Retinal pigment epithelial cell (primary cell): Measurements from ENCODE around the gene ATP9B.

ENCODE experiments used
- DNase-seq: peaks from one replicate; pipeline ENCODE4 v3.0.0-alpha.2; 2010; ENCODE audit warnings: low read depth
- H3K4me3 ChIP-seq: 2 replicates; pipeline ENCODE4 v1.5.1; 2011; ENCODE audit warnings: mild to moderate bottlenecking, low read length, control low read depth, moderate library complexity
- TF ChIP-seq, protein P1 (sequence below): conservative IDR thresholded peaks from 2 replicates; pipeline ENCODE4 v1.5.1; 2011; ENCODE audit warnings: low read depth, low read length, control low read depth, inconsistent platforms

The ATP9B gene

GRCh38 chr18:79195716-79196683 lies 126.8 kb downstream of the ATP9B start:
- no peak overlapping the region for H3K4me3 ChIP-seq
- TF ChIP-seq, protein P1, sequence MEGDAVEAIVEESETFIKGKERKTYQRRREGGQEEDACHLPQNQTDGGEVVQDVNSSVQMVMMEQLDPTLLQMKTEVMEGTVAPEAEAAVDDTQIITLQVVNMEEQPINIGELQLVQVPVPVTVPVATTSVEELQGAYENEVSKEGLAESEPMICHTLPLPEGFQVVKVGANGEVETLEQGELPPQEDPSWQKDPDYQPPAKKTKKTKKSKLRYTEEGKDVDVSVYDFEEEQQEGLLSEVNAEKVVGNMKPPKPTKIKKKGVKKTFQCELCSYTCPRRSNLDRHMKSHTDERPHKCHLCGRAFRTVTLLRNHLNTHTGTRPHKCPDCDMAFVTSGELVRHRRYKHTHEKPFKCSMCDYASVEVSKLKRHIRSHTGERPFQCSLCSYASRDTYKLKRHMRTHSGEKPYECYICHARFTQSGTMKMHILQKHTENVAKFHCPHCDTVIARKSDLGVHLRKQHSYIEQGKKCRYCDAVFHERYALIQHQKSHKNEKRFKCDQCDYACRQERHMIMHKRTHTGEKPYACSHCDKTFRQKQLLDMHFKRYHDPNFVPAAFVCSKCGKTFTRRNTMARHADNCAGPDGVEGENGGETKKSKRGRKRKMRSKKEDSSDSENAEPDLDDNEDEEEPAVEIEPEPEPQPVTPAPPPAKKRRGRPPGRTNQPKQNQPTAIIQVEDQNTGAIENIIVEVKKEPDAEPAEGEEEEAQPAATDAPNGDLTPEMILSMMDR, result no peak
- no peak for DNase-seq

DNA sequence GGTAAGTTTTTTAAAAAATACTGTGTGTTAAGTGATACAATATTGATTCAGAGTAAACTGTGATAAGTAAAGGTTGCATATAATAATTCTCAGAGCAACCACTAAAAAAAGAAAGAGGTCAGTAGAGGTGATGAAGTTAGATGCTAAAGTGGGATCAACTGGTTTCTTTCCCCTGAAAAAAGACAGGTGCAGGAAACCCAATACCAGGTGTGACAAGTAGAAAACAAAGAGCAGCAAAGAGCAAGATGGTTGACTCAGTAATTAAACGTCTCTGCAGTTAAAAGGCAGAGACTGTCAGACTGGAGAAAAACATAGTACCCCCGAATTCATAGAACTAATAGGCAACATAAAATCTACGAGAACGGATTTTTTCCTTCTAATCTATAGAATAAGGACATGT lies 128.3 kb downstream of the ATP9B start:
- H3K4me3 ChIP-seq, result no peak overlapping the region
- no peak for DNase-seq
- TF ChIP-seq, protein P1, result no peak

- TF ChIP-seq, protein P1, result no peak
- no peak for DNase-seq
- no peak overlapping the region for H3K4me3 ChIP-seq
Measured at GRCh38 chr18:79199691-79200374, 130.6 kb downstream of the ATP9B start.

- no peak for DNase-seq
- no peak overlapping the region for H3K4me3 ChIP-seq
- TF ChIP-seq, protein P1, result no peak
Measured at GRCh38 chr18:79200546-79201268, 131.5 kb downstream of the ATP9B start.

DNA sequence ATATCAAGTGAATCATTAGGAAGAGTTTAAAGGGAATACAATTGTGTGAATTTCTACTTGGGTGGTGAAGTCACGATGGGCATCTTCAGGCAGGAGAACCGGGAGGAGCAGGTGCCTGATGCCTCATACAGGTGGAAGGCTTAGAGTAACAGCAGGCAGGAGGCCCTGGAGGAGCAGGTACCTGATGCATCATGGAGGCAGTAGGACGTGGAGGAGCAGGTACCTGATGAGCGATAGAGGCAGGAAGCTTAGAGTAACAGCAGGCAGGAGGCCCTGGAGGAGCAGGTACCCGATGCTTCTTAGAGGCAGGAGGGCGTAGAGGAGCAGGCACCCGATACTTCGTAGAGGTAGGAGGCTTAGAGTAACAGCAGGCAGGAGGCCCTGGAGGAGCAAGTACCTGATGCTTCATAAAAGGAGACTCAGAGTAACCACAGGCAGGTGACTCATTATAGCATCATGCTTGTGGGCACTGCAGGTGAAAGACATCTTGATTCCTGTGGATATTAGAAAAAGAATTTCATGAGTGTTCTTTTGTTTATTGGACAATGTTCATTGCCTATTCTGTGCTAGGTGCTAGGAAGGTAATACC lies 133.9 kb downstream of the ATP9B start:
- no peak for DNase-seq
- H3K4me3 ChIP-seq, result no peak overlapping the region
- TF ChIP-seq, protein P1, result no peak

GRCh38 chr18:79204889-79205807 lies 136.0 kb downstream of the ATP9B start:
- TF ChIP-seq, protein P1, result no peak
- no peak overlapping the region for H3K4me3 ChIP-seq
- no peak for DNase-seq
